ENCODE measurements around the gene GAD2.

GRCh38 chr10:26235761-26236160 lies 19.2 kb downstream of the GAD2 start:
- TF ChIP-seq, protein P1, sequence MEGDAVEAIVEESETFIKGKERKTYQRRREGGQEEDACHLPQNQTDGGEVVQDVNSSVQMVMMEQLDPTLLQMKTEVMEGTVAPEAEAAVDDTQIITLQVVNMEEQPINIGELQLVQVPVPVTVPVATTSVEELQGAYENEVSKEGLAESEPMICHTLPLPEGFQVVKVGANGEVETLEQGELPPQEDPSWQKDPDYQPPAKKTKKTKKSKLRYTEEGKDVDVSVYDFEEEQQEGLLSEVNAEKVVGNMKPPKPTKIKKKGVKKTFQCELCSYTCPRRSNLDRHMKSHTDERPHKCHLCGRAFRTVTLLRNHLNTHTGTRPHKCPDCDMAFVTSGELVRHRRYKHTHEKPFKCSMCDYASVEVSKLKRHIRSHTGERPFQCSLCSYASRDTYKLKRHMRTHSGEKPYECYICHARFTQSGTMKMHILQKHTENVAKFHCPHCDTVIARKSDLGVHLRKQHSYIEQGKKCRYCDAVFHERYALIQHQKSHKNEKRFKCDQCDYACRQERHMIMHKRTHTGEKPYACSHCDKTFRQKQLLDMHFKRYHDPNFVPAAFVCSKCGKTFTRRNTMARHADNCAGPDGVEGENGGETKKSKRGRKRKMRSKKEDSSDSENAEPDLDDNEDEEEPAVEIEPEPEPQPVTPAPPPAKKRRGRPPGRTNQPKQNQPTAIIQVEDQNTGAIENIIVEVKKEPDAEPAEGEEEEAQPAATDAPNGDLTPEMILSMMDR (IDR thresholded peaks at IDR 0.05; ENCODE audit: low read depth, low read length, poor library complexity, severe bottlenecking), result no peak
- TF ChIP-seq EZH2phosphoT487 (IDR thresholded peaks at IDR 0.05; ENCODE audit: borderline replicate concordance, low read length), result no peak

Measured in DOHH2 (cell line).